Common myeloid progenitor, CD34-positive (primary cell): ENCODE measurements around the gene UBE4A.

Experiments used
- CTCF ChIA-PET: fragments of 350-600 bp; sonication (Branson Sonifier 250); formaldehyde crosslinking; loops from one replicate; lab custom pipeline; 2021; ENCODE audit warnings: antibody characterized with exemption; lab: Charles Lee
- POLR2A ChIA-PET: fragments of 350-600 bp; sonication (Branson Sonifier 250); formaldehyde crosslinking; loops from one replicate; lab custom pipeline; 2021; ENCODE audit warnings: antibody characterized with exemption; lab: Charles Lee
- DNase-seq, 3 donors: peaks; one replicate each; pipeline versions ENCODE4 v3.0.0 to v3.0.0-alpha.2; 2013
- H3K27ac ChIP-seq, 2 experiments: 1 replicate in 1 of 2; 2 replicates in 1 of 2; pipeline ENCODE4 v1.7.0; 2013; ENCODE audit warnings: inconsistent platforms in 2 of 2, low read length in 2 of 2, mild to moderate bottlenecking in 2 of 2, low read depth in 1 of 2, moderate library complexity in 1 of 2; ENCODE audit not compliant: severe bottlenecking in 2 of 2, insufficient read depth in 1 of 2, poor library complexity in 1 of 2
- H3K27me3 ChIP-seq, 5 experiments: replicated peaks in 2 of 5; 1 replicate in 3 of 5; 2 replicates in 2 of 5; pipeline versions ENCODE4 v1.6.1 to v1.7.0; 2013; ENCODE audit warnings: low read length in 4 of 5, mild to moderate bottlenecking in 2 of 5, moderate library complexity in 2 of 5, inconsistent platforms in 1 of 5; ENCODE audit not compliant: insufficient read depth in 5 of 5, control insufficient read depth in 4 of 5
- H3K36me3 ChIP-seq, 4 experiments: 1 replicate in 2 of 4; 2 replicates in 2 of 4; pipeline versions ENCODE4 v1.6.1 to v1.7.0; 2013; ENCODE audit warnings: low read length in 3 of 4, control low read depth in 1 of 4, mild to moderate bottlenecking in 1 of 4; ENCODE audit not compliant: control insufficient read depth in 4 of 4, insufficient read depth in 4 of 4
- H3K4me1 ChIP-seq, 4 experiments: 1 replicate in 3 of 4; 2 replicates in 1 of 4; pipeline versions ENCODE4 v1.6.1 to v1.7.1; 2013; ENCODE audit warnings: low read length in 3 of 4, mild to moderate bottlenecking in 3 of 4, control low read depth in 1 of 4, inconsistent platforms in 1 of 4, moderate library complexity in 1 of 4; ENCODE audit not compliant: control insufficient read depth in 4 of 4, insufficient read depth in 4 of 4; ENCODE audit errors: control extremely low read depth in 1 of 4
- H3K4me3 ChIP-seq, 7 experiments: 1 replicate in 4 of 7; 2 replicates in 3 of 7; pipeline versions ENCODE4 v1.5.1 to v1.7.0; 2013; ENCODE audit warnings: mild to moderate bottlenecking in 7 of 7, low read length in 6 of 7, moderate library complexity in 6 of 7, inconsistent platforms in 2 of 7, low read depth in 2 of 7, control low read depth in 1 of 7; ENCODE audit not compliant: insufficient read depth in 4 of 7, control insufficient read depth in 1 of 7; ENCODE audit errors: extremely low read depth in 1 of 7
- H3K9me3 ChIP-seq, 5 experiments: 1 replicate in 4 of 5; 2 replicates in 1 of 5; pipeline versions ENCODE4 v1.6.1 to v1.7.1; 2013; ENCODE audit warnings: low read length in 4 of 5, mild to moderate bottlenecking in 2 of 5, inconsistent platforms in 1 of 5, low read depth in 1 of 5, moderate library complexity in 1 of 5; ENCODE audit not compliant: control insufficient read depth in 4 of 5, insufficient read depth in 2 of 5; ENCODE audit errors: control extremely low read depth in 1 of 5
- WGBS: methylation state at CpG from one replicate; pipeline ENCODE4 v1.1.5; 2013; ENCODE audit not compliant: insufficient coverage; 5-methylcytosine and 5-hydroxymethylcytosine counted together

The UBE4A gene

GRCh38 chr11:118438314-118438931 lies 79.0 kb downstream of the UBE4A start:
- Histone ChIP-seq H3K4me1 (peaks cover 37 to 80% (median 61%) of the 10 kb centered on the region in 4 experiments), H3K4me3 (peak overlapping the region; percentile 81 to 97 (median 90)), H3K27ac (peak overlapping the region; percentile 81 to 90), H3K27me3 (no peaks in the 10 kb centered on the region), H3K9me3 (no peaks in the 10 kb centered on the region), H3K36me3 (peaks cover 0 to 15% (median 0%) of the 10 kb centered on the region in 4 experiments)
- 0% methylated on average over 5 of the region's 14 CpGs for WGBS
- CTCF ChIA-PET: interaction anchor here (0.7 to 1.7 kb wide), 6 partner anchors 10 to 357 kb away, joined by 3 to 6 read pairs (median 4); no protein-coding TSS in a partner anchor
- POLR2A ChIA-PET: interaction anchor here (0.5 to 0.6 kb wide), 2 partner anchors 47 to 252 kb away, joined by 3 to 5 read pairs; no protein-coding TSS in a partner anchor
- peak; percentile 69 to 90 (median 87) for DNase-seq

GRCh38 chr11:118439646-118440045 lies 80.2 kb downstream of the UBE4A start:
- H3K36me3 ChIP-seq: peaks cover 0 to 20% (median 0%) of the 10 kb centered on the region in 4 experiments
- H3K9me3 ChIP-seq: no peaks in the 10 kb centered on the region
- H3K27ac ChIP-seq: peak overlapping the region; percentile 44 to 90
- no peaks in the 10 kb centered on the region for H3K27me3 ChIP-seq
- POLR2A ChIA-PET: interaction anchor here (0.6 kb wide), 1 partner anchor 18 kb away, joined by 3 read pairs; no protein-coding TSS in a partner anchor
- peaks cover 30 to 72% (median 51%) of the 10 kb centered on the region in 4 experiments for H3K4me1 ChIP-seq
- no peak for DNase-seq
- peak overlapping the region in 4 of 7 experiments; percentile 33 to 97 (median 88) for H3K4me3 ChIP-seq
- CTCF ChIA-PET: interaction anchor here (0.6 to 1.2 kb wide), 6 partner anchors 15 to 49 kb away, joined by 3 to 4 read pairs (median 3); no protein-coding TSS in a partner anchor

- CTCF ChIA-PET: interaction anchor here (1.5 kb wide), 1 partner anchor 10 kb away, joined by 7 read pairs; no protein-coding TSS in a partner anchor
- H3K9me3 ChIP-seq: no peaks in the 10 kb centered on the region
- no peaks in the 10 kb centered on the region for H3K27me3 ChIP-seq
- POLR2A ChIA-PET: no interaction called here
- H3K27ac ChIP-seq: peak overlapping the region in 1 of 2 experiments; percentile 90
- 86% methylated on average over 3 of the region's 3 CpGs for WGBS
- H3K36me3 ChIP-seq: peaks cover under 1 to 25% (median 3%) of the 10 kb centered on the region in 4 experiments
- no peak for DNase-seq
- H3K4me3 ChIP-seq: no peak overlapping the region
- peaks cover 30 to 59% (median 40%) of the 10 kb centered on the region in 4 experiments for H3K4me1 ChIP-seq
These were observed 82.4 kb downstream of the UBE4A start for GRCh38 chr11:118441770-118442275.

- Histone ChIP-seq H3K27me3 (no peaks in the 10 kb centered on the region), H3K36me3 (peaks cover 2 to 25% (median 3%) of the 10 kb centered on the region in 4 experiments), H3K4me3 (no peak overlapping the region), H3K27ac (peak overlapping the region in 1 of 2 experiments; percentile 90), H3K9me3 (no peaks in the 10 kb centered on the region), H3K4me1 (peaks cover 30 to 59% (median 40%) of the 10 kb centered on the region in 4 experiments)
- 80% methylated on average over 3 of the region's 3 CpGs for WGBS
- CTCF ChIA-PET: interaction anchor here (1.5 kb wide), 1 partner anchor 9 kb away, joined by 7 read pairs; no protein-coding TSS in a partner anchor
- DNase-seq: no peak
- POLR2A ChIA-PET: no interaction called here
These were observed 82.9 kb downstream of the UBE4A start for GRCh38 chr11:118442301-118442700.

- 100% methylated on average over 3 of the region's 4 CpGs for WGBS
- H3K4me1 ChIP-seq: peaks cover 30 to 55% (median 34%) of the 10 kb centered on the region in 4 experiments
- peaks cover 3 to 25% (median 5%) of the 10 kb centered on the region in 4 experiments for H3K36me3 ChIP-seq
- no peaks in the 10 kb centered on the region for H3K27me3 ChIP-seq
- DNase-seq: no peak
- H3K4me3 ChIP-seq: no peak overlapping the region
- no peak overlapping the region for H3K27ac ChIP-seq
- CTCF ChIA-PET: interaction anchor here (0.8 to 1.5 kb wide), 4 partner anchors 8 to 22 kb away, joined by 3 to 7 read pairs (median 3); no protein-coding TSS in a partner anchor
- POLR2A ChIA-PET: no interaction called here
- no peaks in the 10 kb centered on the region for H3K9me3 ChIP-seq
These were observed 83.6 kb downstream of the UBE4A start for GRCh38 chr11:118442908-118443589.

GRCh38 chr11:118443590-118444218 lies 84.3 kb downstream of the UBE4A start:
- H3K9me3 ChIP-seq: no peaks in the 10 kb centered on the region
- no CpG with 5 or more reads among the region's 2 CpGs for WGBS
- ChIA-PET CTCF (interaction anchor here (0.8 to 1.3 kb wide), 3 partner anchors 16 to 23 kb away, joined by 3 read pairs; no protein-coding TSS in a partner anchor), POLR2A (no interaction called here)
- DNase-seq: peak in 1 of 3 donors; percentile 12
- peaks cover 27 to 52% (median 33%) of the 10 kb centered on the region in 4 experiments for H3K4me1 ChIP-seq
- H3K27ac ChIP-seq: peak overlapping the region in 1 of 2 experiments; percentile 11
- H3K4me3 ChIP-seq: no peak overlapping the region
- H3K27me3 ChIP-seq: no peaks in the 10 kb centered on the region
- H3K36me3 ChIP-seq: peaks cover 4 to 25% (median 6%) of the 10 kb centered on the region in 4 experiments
